Loucy (cell line): ENCODE results near the gene PEAR1.

ENCODE experiments used
- EZH2phosphoT487 ChIP-seq: fragments of 200-600 bp; IDR thresholded peaks from 2 replicates; pipeline ENCODE4 v1.6.1; 2018; ENCODE audit warnings: antibody characterized with exemption, mild to moderate bottlenecking, moderate library complexity, borderline replicate concordance
- TF ChIP-seq, protein P1 (sequence below): fragments of 200-600 bp; sonication (generic); conservative IDR thresholded peaks from 2 replicates; pipeline ENCODE4 v1.5.1; 2014; ENCODE audit warnings: mild to moderate bottlenecking, antibody characterized with exemption, low read length

GRCh38 chr1:156896490-156897033, 3.0 kb downstream of the PEAR1 start:
- TF ChIP-seq, protein P1, sequence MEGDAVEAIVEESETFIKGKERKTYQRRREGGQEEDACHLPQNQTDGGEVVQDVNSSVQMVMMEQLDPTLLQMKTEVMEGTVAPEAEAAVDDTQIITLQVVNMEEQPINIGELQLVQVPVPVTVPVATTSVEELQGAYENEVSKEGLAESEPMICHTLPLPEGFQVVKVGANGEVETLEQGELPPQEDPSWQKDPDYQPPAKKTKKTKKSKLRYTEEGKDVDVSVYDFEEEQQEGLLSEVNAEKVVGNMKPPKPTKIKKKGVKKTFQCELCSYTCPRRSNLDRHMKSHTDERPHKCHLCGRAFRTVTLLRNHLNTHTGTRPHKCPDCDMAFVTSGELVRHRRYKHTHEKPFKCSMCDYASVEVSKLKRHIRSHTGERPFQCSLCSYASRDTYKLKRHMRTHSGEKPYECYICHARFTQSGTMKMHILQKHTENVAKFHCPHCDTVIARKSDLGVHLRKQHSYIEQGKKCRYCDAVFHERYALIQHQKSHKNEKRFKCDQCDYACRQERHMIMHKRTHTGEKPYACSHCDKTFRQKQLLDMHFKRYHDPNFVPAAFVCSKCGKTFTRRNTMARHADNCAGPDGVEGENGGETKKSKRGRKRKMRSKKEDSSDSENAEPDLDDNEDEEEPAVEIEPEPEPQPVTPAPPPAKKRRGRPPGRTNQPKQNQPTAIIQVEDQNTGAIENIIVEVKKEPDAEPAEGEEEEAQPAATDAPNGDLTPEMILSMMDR = no peak
- no peak for TF ChIP-seq EZH2phosphoT487
